ENCODE measurements around the gene GPR21.

GRCh38 chr9:123065196-123065595 is 31.7 kb downstream of the GPR21 start:
- TF ChIP-seq FOXM1 (CRISPR knock-in tag; IDR thresholded peaks at IDR 0.05) (no peak), KDM5A (IDR thresholded peaks at IDR 0.05; ENCODE audit: borderline replicate concordance, low read length) (no peak), HINFP (CRISPR knock-in tag; IDR thresholded peaks at IDR 0.05; ENCODE audit: low read depth) (no peak), CTCF (CRISPR knock-in tag; IDR thresholded peaks at IDR 0.05) (no peak), ZNF138 (CRISPR knock-in tag; IDR thresholded peaks at IDR 0.05; ENCODE audit: low read depth) (no peak), MAFG (CRISPR knock-in tag; IDR thresholded peaks at IDR 0.05) (no peak), MXI1 (IDR thresholded peaks at IDR 0.05; ENCODE audit: borderline replicate concordance, low read depth, low read length) (no peak)
